Measurements from ENCODE around the gene CALD1.

DNA sequence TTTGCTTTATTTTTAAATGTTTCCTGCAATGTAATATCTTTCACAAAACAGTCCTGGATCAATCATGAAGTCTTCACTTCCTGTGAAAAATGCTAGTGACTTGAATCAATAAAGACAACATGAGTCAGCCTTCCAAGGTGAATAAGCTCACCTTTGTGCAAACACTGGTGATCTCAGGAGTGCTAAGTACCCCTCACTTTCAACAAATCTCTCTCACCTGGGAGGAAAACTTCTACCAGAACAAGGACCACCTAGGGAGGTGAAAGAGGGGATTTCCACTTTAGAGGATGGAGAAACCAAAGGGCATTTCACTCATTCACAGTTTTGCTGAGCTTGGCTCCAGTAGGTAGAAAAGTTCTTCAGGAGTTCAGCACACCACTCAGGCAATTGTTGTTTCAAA is 64.8 kb downstream of the CALD1 start:
- TF ChIP-seq POLR2A (IDR thresholded peaks at IDR 0.05; ENCODE audit: low read length) (no peak), EP300 (IDR thresholded peaks at IDR 0.05) (no peak), CBX2 (IDR thresholded peaks at IDR 0.05; ENCODE audit: borderline replicate concordance, low read depth) (no peak)
- TF ChIP-seq, protein P1, sequence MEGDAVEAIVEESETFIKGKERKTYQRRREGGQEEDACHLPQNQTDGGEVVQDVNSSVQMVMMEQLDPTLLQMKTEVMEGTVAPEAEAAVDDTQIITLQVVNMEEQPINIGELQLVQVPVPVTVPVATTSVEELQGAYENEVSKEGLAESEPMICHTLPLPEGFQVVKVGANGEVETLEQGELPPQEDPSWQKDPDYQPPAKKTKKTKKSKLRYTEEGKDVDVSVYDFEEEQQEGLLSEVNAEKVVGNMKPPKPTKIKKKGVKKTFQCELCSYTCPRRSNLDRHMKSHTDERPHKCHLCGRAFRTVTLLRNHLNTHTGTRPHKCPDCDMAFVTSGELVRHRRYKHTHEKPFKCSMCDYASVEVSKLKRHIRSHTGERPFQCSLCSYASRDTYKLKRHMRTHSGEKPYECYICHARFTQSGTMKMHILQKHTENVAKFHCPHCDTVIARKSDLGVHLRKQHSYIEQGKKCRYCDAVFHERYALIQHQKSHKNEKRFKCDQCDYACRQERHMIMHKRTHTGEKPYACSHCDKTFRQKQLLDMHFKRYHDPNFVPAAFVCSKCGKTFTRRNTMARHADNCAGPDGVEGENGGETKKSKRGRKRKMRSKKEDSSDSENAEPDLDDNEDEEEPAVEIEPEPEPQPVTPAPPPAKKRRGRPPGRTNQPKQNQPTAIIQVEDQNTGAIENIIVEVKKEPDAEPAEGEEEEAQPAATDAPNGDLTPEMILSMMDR (IDR thresholded peaks at IDR 0.05), result no peak

Data from A549 (cell line).